MV-4-11 (cell line): ENCODE measurements around the gene ARHGAP4.

Experiments
- DNase-seq: peaks from one replicate; lab custom pipeline; 2025; lab: John Stamatoyannopoulos, UW

Gene ARHGAP4

GRCh38 chrX:153927672-153927921, 1.5 kb upstream of the ARHGAP4 start:
- DNase-seq: no peak

GRCh38 chrX:153926858-153927671, 1.0 kb upstream of the ARHGAP4 start:
- peak; percentile 95 for DNase-seq

GRCh38 chrX:153926552-153926857, 441 bp upstream of the ARHGAP4 start:
- DNase-seq: no peak

- DNase-seq: no peak
These were observed 701 bp downstream of the ARHGAP4 start for GRCh38 chrX:153925387-153925738.

- DNase-seq: peak; percentile 60
These were observed 1.8 kb downstream of the ARHGAP4 start for GRCh38 chrX:153924149-153924861.

GRCh38 chrX:153922932-153923857, 2.9 kb downstream of the ARHGAP4 start:
- DNase-seq: peak; percentile 18

- DNase-seq: no peak
These were observed 4.3 kb downstream of the ARHGAP4 start for GRCh38 chrX:153921511-153922446.

- DNase-seq: no peak
These were observed 5.0 kb downstream of the ARHGAP4 start for GRCh38 chrX:153921070-153921469.

GRCh38 chrX:153920546-153920945, 5.5 kb downstream of the ARHGAP4 start:
- DNase-seq: no peak

GRCh38 chrX:153919281-153919680, 6.8 kb downstream of the ARHGAP4 start:
- DNase-seq: no peak

- DNase-seq: no peak
These were observed 8.2 kb downstream of the ARHGAP4 start for GRCh38 chrX:153917869-153918268.

GRCh38 chrX:153913701-153914100, 12.4 kb downstream of the ARHGAP4 start:
- no peak for DNase-seq

- DNase-seq: no peak
These were observed 12.9 kb downstream of the ARHGAP4 start for GRCh38 chrX:153913211-153913610.

GRCh38 chrX:153911798-153912197, 14.3 kb downstream of the ARHGAP4 start:
- DNase-seq: no peak

GRCh38 chrX:153910446-153910845, 15.6 kb downstream of the ARHGAP4 start:
- no peak for DNase-seq

- DNase-seq: no peak
These were observed 16.1 kb downstream of the ARHGAP4 start for GRCh38 chrX:153909980-153910360.

- no peak for DNase-seq
These were observed 16.8 kb downstream of the ARHGAP4 start for GRCh38 chrX:153909024-153909979.

GRCh38 chrX:153908219-153908860, 17.7 kb downstream of the ARHGAP4 start:
- no peak for DNase-seq

- no peak for DNase-seq
These were observed 18.6 kb downstream of the ARHGAP4 start for GRCh38 chrX:153907456-153907855.
